Stimulated activated CD4-positive, alpha-beta T cell treated with anti-CD3 and anti-CD28 coated beads, Interleukin-4, amount 100 ng/mL, for 1 hour (primary cell): Measurements from ENCODE around the gene PLA2G4A.

Source experiments
- DNase-seq: peaks from one replicate; pipeline ENCODE4 v3.0.0-alpha.2; 2020

PLA2G4A gene

DNA sequence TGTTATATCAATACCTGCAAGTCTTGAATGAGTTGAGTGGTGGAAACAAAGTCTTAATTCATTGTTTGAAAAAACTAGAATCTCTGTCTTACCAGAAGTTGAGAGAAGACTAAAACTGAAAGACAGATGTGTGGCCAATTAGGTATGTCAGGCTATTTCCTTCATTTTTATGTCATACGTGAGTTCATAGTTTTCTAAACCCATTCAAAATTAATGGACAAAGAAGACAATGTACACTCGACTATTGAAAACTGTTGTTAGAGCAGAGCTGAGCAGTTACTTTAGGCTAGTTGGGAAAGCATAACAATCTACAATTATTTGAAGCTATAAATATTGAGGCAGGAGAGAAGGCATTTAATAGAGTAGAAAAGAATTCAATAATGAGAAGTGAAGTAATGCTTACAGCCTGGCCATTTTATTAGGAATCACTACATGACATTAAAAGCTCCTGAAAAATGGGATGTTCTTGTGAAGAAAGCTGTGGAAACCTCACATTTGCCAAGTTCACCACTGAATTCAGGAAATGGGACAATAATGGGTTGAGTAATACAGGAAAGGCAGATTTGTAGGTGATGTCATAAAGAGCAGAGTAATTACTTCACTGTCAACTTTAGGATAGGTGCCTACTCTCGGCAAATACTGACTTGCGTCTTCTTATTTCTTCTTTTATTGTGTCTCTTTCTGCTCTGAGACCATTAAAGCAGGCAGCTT, 204.4 kb downstream of the PLA2G4A start:
- DNase-seq = no peak

DNA sequence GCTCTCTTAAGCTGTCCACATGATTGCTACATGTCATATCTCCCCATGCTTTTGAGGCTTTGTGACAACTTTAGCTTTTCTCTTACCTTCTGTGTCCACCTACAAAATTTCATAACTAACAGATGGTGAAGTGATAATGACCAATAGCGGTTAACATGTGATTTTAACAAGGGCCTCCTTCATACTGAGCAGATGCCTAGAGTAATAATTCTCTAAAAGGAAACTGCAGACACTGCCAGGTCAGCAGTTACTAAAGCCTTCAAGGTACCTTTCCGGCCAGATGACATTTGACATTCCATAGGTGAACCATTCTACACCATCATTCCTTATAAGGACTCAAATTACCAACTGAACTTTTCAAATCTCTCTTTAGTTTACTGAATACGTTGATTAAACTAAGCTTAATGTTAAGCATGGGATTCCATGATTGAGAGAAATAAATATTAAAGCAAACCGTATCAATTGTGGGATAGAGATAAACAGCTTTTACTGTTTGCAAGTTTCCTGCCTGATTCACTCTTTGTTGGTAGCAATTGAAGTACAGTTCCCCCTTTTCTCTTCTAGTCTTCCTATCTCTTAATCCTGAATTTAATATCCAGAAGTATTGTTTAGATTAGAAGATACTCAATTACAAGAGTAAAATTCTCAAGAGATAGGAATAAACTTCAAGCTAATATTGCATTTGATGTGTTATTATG, 205.1 kb downstream of the PLA2G4A start:
- no peak for DNase-seq

GRCh38 chr1:187034501-187034900, 205.8 kb downstream of the PLA2G4A start:
- DNase-seq = no peak

DNA sequence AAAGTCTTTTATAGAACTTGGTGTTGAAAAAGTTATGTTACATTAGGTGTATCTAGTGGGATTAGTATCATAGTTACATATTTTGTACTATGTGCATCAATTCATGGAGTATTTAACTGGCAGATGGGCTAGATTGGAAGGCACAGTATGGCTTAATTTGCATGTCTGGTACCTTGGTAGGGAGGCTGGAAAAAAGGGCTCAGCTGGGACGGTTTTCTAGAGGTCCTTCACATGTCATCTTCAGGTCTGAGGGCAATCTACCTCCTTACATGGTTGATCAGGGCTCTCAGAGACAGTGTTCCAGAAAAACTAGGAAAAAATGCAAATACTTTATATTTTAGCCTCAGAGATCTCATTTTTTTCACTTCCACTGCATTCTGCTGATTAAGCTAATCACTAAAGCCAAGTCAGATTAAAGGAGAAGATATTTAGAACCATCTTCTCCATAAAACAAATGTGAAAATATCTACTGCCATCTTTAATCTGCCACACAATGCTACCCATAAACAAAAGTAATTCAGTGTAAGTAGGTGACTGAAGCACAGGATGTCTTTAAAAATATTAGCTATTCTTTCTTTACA, 209.3 kb downstream of the PLA2G4A start:
- DNase-seq = no peak
